GM21515 (cell line): ENCODE measurements around the gene IFT88.
"Not testable (repeated sequence)": the region's sequence is repeated elsewhere in the genome, so short reads cannot be mapped to it uniquely, and the experiment has no call there.

Experiments
- ATAC-seq: cut with Tn5 transposase; IDR thresholded peaks from one replicate; pipeline ENCODE4 v1.9.1; 2021; ENCODE audit not compliant: unreplicated experiment

The IFT88 gene

DNA sequence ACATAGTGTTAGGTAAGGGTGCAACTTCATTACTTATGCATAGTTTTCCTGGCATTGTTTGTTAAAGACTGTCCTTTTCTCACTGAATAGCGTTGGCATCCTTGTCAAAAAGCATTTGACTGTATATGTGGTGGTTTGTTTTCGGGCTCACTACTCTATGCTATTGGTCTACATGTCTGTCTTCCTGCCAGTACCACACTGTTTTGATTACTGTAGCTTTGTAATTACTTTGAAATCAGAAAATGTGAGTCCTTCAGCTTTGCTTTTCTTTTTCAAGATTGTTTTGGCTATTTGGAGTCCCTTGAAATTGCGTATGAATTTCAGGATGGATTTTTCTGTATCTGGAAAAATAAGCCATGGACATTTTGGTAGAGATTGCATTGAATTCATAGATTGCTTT is 56.0 kb downstream of the IFT88 start:
- no peak for ATAC-seq

DNA sequence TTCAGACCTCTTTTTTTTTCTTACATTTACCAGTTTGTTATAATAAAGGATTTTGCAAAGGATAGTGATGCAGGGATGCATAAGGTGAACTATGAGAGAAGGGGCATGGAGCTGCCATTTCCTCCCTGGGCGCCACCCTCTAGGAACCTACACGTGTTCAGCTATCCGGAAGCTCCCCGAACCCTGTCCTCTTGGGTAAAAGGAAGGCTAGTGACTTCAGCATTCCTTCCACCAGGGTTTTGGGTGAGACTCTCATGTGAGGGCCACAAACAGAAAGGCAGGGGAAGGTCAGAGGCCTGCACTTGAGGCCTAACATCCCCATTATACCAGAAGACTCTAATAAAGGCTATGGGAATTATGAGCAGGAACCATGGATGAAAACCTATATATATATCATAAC is 57.3 kb downstream of the IFT88 start:
- no peak for ATAC-seq

- ATAC-seq, result no peak
Measured at GRCh38 chr13:20633802-20634201, 66.8 kb downstream of the IFT88 start.

GRCh38 chr13:20636079-20636478 is 69.1 kb downstream of the IFT88 start:
- ATAC-seq, result no peak

GRCh38 chr13:20637811-20638210 is 70.9 kb downstream of the IFT88 start:
- ATAC-seq, result no peak

DNA sequence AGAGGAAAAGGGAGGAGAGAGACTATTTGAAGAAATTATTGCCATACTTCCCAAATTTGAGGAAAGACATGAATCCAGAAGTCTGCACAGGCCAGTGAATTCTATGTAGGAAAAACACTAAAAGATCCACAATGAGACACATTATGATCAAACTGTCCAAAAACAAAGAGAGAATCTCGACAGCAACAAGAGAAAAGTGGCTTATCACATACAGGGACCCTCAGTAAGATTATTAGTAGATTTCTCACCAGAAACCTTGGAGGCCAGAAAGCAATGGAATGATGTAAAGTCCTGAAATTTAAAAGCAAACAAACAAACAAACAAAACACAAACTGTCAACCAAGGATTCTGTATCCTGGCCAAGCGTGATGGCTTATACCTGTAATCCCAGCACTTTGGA is 80.8 kb downstream of the IFT88 start:
- ATAC-seq, result no peak

DNA sequence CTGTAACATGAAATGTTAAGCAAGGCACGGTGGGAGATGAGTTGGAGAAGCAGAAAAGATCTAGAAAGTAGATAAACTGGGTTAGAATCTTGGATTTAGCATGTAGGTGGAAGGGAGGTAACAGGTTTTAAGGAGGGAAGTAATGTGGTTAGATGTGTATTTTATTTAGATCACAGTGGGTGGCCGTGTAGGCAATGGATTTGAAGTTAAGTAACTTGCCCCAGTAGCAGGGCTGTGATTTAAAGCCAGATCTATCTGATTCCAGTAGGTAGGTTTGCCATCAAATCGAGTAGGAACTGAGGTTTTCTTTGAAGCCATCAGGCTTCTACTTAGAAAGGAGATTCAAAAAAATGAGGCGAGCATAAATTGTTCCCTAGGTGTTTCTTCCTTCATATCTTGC is 86.0 kb downstream of the IFT88 start:
- ATAC-seq, result no peak

GRCh38 chr13:20654156-20654555 is 87.2 kb downstream of the IFT88 start:
- no peak for ATAC-seq

- no peak for ATAC-seq
Measured at GRCh38 chr13:20658451-20659040, 91.6 kb downstream of the IFT88 start.

- no peak for ATAC-seq
Measured at GRCh38 chr13:20664351-20664750, 97.4 kb downstream of the IFT88 start.

GRCh38 chr13:20666948-20667347 is 100.0 kb downstream of the IFT88 start:
- no peak for ATAC-seq

- no peak for ATAC-seq
Measured at GRCh38 chr13:20667857-20668437, 101.0 kb downstream of the IFT88 start.

DNA sequence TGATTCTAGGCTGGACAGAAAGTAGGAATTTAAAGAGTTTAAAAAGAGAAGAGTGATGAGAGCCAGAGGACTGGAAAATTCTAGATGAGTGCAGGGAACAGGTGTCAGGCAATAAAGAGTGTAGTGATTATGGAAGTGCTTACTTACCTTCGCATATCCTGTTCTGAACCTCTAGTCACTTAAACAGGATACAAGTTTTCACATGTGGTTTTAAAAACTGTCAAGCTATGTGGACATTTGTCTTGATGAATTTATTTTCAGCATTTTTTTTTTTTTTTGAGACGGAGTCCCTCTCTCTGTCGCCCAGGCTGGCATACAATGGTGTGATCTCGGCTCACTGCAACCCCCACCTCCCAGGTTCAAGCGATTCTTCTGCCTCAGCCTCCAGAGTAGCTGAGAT is 102.2 kb downstream of the IFT88 start:
- ATAC-seq, result no peak

GRCh38 chr13:20671789-20672188 is 104.8 kb downstream of the IFT88 start:
- no peak for ATAC-seq

DNA sequence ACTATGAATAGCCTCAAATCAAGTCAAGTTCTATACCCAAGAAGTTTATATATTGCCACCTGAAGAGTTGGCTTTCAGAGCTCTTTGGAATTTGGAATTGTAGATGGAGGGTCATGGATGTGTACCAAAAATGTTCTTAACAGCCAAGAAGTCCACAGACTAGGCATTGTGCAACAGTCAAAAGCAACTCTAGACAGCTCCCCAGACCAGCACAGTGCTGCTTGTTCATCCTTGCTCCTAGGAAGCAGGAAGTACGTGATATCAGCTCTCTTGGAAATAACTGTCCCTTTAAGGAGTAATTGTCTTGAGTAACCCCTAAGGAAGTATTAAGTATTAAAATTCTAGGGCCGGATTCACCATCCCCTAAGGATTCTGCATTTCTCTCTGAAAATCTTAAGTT is 105.8 kb downstream of the IFT88 start:
- ATAC-seq, result no peak

DNA sequence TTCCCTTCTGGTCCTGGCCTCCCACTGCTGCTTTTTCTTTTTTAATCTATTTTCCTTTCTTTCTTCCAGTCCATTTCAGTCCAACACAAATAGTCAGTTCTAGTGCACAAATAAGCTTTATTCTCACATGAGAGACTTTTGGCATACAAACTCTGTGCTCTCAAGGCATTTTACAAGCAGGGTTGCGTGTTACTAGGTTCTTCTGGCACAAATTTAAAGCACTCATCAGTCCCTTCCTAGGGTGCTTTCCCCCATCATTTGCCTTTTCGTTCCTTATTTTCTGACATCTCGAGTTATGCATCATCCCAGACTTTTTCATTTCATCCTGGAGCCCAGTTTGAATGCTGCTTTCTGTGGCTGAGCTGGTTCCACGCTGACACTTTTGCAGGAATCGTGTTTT is 106.8 kb downstream of the IFT88 start:
- no peak for ATAC-seq

DNA sequence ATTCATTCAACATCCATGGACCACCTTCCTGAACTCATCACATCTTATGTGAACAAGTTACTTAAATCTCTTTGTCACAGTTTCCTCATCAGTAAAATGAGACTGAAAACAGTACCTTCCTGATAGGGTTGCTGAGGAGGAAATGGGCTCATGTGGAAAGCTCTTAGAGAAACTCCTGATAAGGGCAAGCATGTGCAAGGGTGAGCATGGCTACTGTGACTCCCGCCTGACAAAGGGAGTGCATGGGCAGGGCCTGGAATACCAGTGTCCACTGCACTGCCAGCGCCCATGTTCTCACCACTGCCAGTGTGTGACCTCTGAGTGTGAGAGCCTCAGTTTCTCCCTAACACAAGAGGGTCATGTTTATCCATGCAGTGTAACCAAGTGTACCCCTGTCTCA is 109.3 kb downstream of the IFT88 start:
- no peak for ATAC-seq

DNA sequence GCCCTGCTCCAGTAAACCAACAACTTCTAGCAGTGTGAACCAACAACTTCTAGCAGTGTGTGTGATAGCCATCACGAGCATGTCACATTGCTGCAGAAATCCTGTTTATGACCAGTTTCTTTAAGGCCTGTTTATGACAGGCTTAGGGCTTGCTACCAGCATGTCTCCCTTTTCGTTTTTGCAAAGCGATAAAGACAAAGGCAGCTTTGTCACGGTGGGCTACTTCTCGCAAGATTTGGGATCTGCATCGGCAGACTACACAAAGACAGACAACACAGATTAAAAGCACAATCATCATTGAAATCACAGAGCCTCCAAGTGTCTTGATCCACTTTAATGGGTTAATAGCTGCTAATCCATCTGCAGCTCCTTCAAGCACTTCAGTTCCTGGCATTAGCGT is 111.6 kb downstream of the IFT88 start:
- ATAC-seq, result not testable (repeated sequence)

DNA sequence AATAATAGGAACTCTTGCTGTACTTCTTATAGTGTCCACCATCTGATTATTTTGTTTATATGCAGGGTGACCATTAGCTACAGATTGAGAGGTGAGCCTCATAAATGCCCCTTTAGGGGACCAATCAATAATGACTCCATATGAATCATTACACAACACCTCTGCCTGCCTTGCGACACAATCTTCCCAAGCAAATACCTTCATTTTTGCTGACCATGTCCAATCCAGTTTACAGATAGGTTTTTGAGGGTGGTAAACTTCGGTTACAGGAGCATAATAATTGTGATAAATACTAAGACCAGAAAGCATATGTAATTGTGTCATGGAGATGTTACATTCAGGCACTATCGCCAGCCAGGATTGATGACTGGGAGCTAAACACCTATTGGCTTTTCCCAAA is 112.9 kb downstream of the IFT88 start:
- ATAC-seq, result no peak

GRCh38 chr13:20680416-20681080 is 113.6 kb downstream of the IFT88 start:
- ATAC-seq, result no peak

DNA sequence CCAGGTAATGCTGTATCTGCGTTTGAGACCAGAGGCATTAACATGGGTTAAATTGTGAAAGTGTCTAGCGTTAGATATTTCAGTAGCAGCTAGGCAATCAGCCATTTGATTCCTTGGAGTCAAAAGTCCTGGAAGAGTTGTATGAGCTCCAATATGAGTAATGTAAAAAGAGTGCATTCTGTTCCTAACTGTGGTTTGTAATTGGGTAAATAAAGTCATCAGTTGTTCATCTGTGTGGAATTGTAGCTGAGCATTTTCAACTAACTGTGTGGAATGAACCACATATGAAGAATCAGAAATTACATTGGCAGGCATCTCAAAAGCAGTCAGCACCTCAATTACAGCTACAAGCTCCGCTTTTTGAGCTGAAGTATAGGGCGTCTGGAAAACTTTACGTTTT is 114.5 kb downstream of the IFT88 start:
- ATAC-seq, result not testable (repeated sequence)

DNA sequence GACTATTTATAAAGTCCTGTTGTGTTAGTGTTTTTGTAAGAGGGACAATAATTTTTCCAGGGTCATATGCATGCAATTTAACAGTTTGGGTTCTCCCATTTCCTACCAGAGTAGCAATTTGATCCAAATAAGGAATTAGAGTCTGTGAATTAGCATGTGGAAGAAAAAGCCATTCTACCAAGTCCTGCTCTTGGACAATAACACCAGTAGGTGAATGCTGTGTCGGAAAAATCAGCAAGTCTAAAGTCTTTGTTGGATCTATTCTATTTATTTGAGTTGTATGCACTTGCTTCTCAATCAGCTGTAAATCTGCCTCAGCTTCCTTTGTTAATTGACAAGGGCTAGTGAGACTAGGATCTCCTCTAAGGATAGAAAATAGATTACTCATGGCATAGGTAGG is 115.1 kb downstream of the IFT88 start:
- no peak for ATAC-seq

- no peak for ATAC-seq
Measured at GRCh38 chr13:20684041-20684440, 117.1 kb downstream of the IFT88 start.
